Astrocyte of the cerebellum (primary cell): ENCODE data around the gene ERF.

Experiments used
- DNase-seq: peaks from one replicate; pipeline ENCODE4 v3.0.0-alpha.2; 2011; ENCODE audit warnings: low read depth
- H3K4me3 ChIP-seq: 2 replicates; pipeline ENCODE4 v1.5.1; 2011; ENCODE audit warnings: mild to moderate bottlenecking, low read depth, low read length, moderate library complexity
- in situ Hi-C: cut with HindIII; loops from 2 replicates; pipeline ENCODE4 v1.10.0; 2017; ENCODE audit warnings: low sequenced_read_pairs
- TF ChIP-seq, protein P1 (sequence below): IDR thresholded peaks from 2 replicates; pipeline ENCODE4 v1.5.1; 2012; ENCODE audit warnings: low read length, low read depth, moderate library complexity, mild to moderate bottlenecking; ENCODE audit errors: missing control alignments

The ERF gene

DNA sequence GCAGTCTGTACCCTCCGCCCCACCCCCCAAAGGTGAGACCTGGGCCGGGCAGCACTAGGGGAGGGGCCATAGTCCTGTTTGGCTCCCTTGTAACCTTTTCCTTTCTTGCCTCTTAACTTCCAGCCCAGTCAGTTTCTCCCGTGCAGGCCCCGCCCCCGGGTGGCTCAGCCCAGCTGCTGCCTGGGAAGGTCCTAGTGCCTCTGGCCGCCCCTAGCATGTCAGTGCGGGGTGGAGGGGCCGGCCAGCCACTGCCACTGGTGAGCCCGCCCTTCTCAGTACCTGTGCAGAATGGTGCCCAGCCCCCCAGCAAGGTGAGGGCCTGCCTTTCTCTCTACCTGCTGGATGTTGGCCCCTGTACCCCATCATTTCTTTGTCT, 36.5 kb upstream of the ERF start:
- TF ChIP-seq, protein P1, sequence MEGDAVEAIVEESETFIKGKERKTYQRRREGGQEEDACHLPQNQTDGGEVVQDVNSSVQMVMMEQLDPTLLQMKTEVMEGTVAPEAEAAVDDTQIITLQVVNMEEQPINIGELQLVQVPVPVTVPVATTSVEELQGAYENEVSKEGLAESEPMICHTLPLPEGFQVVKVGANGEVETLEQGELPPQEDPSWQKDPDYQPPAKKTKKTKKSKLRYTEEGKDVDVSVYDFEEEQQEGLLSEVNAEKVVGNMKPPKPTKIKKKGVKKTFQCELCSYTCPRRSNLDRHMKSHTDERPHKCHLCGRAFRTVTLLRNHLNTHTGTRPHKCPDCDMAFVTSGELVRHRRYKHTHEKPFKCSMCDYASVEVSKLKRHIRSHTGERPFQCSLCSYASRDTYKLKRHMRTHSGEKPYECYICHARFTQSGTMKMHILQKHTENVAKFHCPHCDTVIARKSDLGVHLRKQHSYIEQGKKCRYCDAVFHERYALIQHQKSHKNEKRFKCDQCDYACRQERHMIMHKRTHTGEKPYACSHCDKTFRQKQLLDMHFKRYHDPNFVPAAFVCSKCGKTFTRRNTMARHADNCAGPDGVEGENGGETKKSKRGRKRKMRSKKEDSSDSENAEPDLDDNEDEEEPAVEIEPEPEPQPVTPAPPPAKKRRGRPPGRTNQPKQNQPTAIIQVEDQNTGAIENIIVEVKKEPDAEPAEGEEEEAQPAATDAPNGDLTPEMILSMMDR: no peak
- no peak overlapping the region for H3K4me3 ChIP-seq
- DNase-seq: no peak
- in situ Hi-C loops: no loop called here

DNA sequence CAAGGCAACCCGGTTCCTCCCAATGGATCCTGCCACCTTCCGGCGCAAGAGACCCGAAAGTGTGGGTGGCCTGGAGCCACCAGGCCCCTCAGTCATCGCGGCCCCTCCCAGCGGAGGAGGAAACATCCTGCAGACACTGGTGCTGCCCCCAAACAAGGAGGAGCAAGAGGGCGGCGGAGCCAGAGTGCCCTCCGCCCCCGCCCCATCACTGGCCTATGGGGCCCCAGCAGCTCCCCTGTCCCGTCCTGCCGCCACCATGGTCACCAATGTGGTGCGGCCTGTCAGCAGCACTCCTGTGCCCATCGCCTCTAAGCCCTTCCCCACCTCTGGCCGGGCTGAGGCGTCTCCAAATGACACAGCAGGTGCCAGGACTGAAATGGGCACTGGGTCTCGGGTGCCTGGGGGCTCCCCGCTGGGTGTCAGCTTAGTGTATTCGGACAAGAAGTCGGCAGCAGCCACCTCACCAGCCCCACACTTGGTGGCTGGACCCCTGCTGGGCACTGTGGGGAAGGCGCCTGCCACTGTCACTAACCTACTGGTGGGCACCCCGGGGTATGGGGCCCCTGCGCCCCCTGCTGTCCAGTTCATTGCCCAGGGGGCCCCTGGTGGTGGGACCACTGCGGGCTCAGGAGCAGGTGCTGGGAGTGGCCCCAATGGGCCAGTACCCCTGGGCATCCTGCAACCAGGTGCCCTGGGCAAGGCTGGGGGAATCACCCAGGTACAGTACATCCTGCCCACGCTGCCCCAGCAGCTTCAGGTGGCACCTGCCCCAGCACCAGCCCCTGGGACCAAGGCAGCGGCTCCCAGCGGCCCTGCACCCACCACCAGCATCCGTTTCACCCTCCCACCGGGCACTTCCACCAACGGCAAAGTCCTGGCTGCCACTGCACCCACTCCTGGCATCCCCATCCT, 35.9 kb upstream of the ERF start:
- H3K4me3 ChIP-seq: no peak overlapping the region
- TF ChIP-seq, protein P1: peak; percentile 17
- in situ Hi-C loops: no loop called here
- DNase-seq: no peak

DNA sequence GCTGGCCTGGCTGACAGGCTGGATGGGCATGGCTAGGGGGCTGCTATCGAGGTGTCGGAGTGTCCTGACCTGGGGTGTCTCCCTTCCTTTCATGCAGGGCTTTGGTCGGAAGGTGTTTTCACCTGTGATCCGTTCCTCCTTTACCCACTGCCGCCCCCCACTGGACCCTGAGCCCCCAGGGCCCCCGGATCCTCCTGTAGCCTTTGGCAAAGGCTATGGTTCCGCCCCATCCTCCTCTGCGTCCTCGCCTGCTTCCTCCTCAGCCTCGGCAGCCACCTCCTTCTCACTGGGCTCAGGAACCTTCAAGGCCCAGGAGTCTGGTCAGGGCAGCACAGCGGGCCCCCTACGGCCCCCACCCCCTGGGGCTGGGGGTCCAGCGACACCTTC, 35.2 kb upstream of the ERF start:
- in situ Hi-C loops: no loop called here

DNA sequence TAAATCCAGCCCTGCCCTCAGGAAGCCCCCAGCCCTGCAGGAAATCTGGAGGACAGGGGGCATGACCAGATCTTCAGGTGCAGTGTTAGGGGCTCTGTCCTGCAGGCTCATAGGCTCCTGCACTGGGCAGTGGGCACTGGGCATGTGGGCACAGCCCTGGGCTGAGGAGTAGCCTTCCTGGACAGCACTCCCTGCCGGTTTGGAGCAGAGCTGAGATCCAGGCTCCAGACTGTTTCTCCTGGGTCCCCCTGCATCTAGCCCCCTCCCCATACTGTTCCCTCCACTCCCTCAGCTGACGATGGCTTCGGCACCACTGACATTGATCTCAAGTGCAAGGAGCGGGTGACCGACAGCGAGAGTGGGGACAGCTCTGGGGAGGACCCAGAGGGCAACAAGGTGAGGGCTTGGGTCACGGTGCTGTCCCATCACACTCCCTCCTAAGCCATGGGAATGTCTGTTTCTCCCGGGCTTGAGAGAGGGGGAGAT, 34.7 kb upstream of the ERF start:
- in situ Hi-C loops: no loop called here
- TF ChIP-seq, protein P1: no peak
- no peak overlapping the region for H3K4me3 ChIP-seq
- DNase-seq: no peak

More for the DNA sequence above, 35.2 kb upstream of the ERF start:
- no peak for DNase-seq
- no peak overlapping the region for H3K4me3 ChIP-seq
- TF ChIP-seq, protein P1: no peak

DNA sequence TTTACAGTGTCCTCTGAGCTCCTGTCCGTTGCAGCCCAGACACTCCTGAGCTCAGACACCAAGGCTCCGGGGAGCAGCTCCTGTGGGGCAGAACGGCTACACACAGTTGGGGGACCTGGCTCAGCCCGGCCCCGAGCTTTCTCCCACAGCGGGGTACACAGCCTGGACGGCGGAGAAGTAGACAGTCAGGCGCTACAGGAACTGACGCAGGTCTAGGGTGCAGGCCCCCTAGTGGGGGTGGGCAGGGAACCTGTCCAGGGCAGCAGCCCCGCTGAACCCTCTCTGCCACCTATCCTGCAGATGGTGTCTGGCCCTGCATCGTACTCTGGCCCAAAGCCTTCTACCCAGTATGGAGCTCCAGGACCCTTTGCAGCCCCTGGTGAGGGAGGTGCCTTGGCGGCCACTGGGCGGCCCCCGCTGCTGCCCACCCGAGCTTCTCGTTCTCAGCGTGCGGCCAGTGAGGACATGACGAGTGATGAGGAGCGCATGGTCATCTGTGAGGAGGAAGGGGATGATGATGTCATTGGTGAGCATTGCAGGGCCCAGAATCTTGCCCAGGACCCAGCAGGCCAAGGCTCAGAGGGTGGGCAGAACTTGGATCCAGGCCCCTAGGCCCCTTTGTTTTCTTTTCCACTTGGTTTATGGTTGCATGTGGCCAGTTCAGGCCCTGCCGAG, 34.1 kb upstream of the ERF start:
- in situ Hi-C loops: no loop called here
- no peak overlapping the region for H3K4me3 ChIP-seq
- TF ChIP-seq, protein P1: no peak
- DNase-seq: no peak

DNA sequence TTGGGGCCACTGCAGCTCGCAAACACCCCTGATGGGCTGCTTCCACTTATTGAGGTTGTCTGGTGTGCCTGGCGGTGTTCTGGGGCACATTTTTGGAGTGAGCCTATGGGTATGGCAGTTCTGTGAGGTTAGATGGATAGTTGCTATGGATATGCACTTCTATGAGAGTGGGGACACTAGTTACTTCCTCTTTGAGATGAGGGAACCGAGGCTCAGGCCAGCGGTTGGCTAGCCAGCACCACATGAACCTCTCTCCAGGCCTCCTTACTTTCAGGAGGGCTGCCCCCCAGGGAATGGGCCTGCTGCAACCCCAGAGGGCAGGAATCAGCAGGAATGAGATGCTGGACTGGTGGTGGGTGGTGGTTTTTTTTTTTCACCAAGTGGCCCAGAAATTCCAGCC, 33.5 kb upstream of the ERF start:
- no peak for DNase-seq
- in situ Hi-C loops: no loop called here
- TF ChIP-seq, protein P1: no peak
- H3K4me3 ChIP-seq: no peak overlapping the region
